Measurements from ENCODE around the gene TMEM88. TPM values are rescaled to one million over a fixed set of nuclear protein-coding genes. Genes with fewer than 3 reads are reported as not detected.

TMEM88 gene
- total and polyA plus RNA-seq, 2 of the 13 experiments (the other 11 are each of a cell fraction or from before 2014, with no cell fraction given), result 0.31 to 0.66 TPM

- TF ChIP-seq ZNF646 (CRISPR knock-in tag; IDR thresholded peaks at IDR 0.05), result peak; percentile 66
- TF ChIP-seq TARDBP (CRISPR knock-in tag; IDR thresholded peaks at IDR 0.05), result 0 out of 2 replicates have a peak, but pooled peaks have one; percentile 12
- no peak for TF ChIP-seq ZNF143 (CRISPR knock-in tag; IDR thresholded peaks at IDR 0.05)
- 0 out of 2 replicates have a peak, but pooled peaks have one; percentile 19 for TF ChIP-seq CEBPG (CRISPR knock-in tag; IDR thresholded peaks at IDR 0.05)
- TF ChIP-seq MBNL3 (CRISPR knock-in tag; conservative IDR thresholded peaks at IDR 0.05), result no peak
- TF ChIP-seq ZFP90 (CRISPR knock-in tag; IDR thresholded peaks at IDR 0.05; ENCODE audit: borderline replicate concordance), result no peak
- no peak for TF ChIP-seq HOXA5 (CRISPR knock-in tag; IDR thresholded peaks at IDR 0.05)
- no peak for TF ChIP-seq ASH2L (IDR thresholded peaks at IDR 0.05; ENCODE audit: insufficient read length, low read depth, low read length)
- no peak for TF ChIP-seq HMG20A (CRISPR knock-in tag; IDR thresholded peaks at IDR 0.05; ENCODE audit: borderline replicate concordance)
- TF ChIP-seq SIN3A (IDR thresholded peaks at IDR 0.05; ENCODE audit: borderline replicate concordance, low read depth, low read length), result peak; percentile 31; the same call in 1 of the 2 replicates
- TF ChIP-seq ZNF83 (CRISPR knock-in tag; IDR thresholded peaks at IDR 0.05; ENCODE audit: borderline replicate concordance), result no peak
- TF ChIP-seq, protein P1, sequence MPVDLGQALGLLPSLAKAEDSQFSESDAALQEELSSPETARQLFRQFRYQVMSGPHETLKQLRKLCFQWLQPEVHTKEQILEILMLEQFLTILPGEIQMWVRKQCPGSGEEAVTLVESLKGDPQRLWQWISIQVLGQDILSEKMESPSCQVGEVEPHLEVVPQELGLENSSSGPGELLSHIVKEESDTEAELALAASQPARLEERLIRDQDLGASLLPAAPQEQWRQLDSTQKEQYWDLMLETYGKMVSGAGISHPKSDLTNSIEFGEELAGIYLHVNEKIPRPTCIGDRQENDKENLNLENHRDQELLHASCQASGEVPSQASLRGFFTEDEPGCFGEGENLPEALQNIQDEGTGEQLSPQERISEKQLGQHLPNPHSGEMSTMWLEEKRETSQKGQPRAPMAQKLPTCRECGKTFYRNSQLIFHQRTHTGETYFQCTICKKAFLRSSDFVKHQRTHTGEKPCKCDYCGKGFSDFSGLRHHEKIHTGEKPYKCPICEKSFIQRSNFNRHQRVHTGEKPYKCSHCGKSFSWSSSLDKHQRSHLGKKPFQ (CRISPR knock-in tag; IDR thresholded peaks at IDR 0.05; ENCODE audit: insufficient replicate concordance), result peak; percentile 82
- peak; percentile 0; the same call in 1 of the 2 replicates for TF ChIP-seq SALL1 (CRISPR knock-in tag; IDR thresholded peaks at IDR 0.05)
- TF ChIP-seq MYPOP (CRISPR knock-in tag; IDR thresholded peaks at IDR 0.05), result peak; percentile 54; the same call in 1 of the 2 replicates
- peak; percentile 69; the same call in 1 of the 2 replicates for TF ChIP-seq ETV6 (CRISPR knock-in tag; conservative IDR thresholded peaks at IDR 0.05)
- TF ChIP-seq PTBP1 (IDR thresholded peaks at IDR 0.05; ENCODE audit: low read depth, low read length, poor library complexity, severe bottlenecking), result no peak
- TF ChIP-seq CENPX (CRISPR knock-in tag; IDR thresholded peaks at IDR 0.05), result no peak
- TF ChIP-seq ZKSCAN8 (CRISPR knock-in tag; IDR thresholded peaks at IDR 0.05; ENCODE audit: borderline replicate concordance), result no peak
- TF ChIP-seq AGO2 (optimal IDR thresholded peaks at IDR 0.05; ENCODE audit: low read depth, low read length), result peak; percentile 74
- TF ChIP-seq ZNF350 (CRISPR knock-in tag; IDR thresholded peaks at IDR 0.05; ENCODE audit: borderline replicate concordance, low read depth), result peak; percentile 34; the same call in 1 of the 2 replicates
These were observed 12.2 kb upstream of the TMEM88 start (continued) for GRCh38 chr17:7842380-7843256.

Data from HepG2 (cell line).